ENCODE measurements around the gene GPATCH8. TPM values are rescaled to one million over a fixed set of nuclear protein-coding genes. Genes with fewer than 3 reads are reported as not detected.

The GPATCH8 gene
- total and polyA plus RNA-seq, 2 of the 8 experiments (the other 6 are each of a cell fraction or from before 2014, with no cell fraction given) = 20.5 to 58.1 TPM

- no peak overlapping the region for H2BK120ac ChIP-seq (replicated peaks; ENCODE audit: low read depth, low read length)
- peaks cover 0 to 2% of the 10 kb centered on the region in 2 experiments for H4K20me1 ChIP-seq (replicated peaks in 1 of 2; ENCODE audit: control insufficient read depth in 1 of 2, insufficient read depth in 2 of 2, low read length in 2 of 2)
- peaks cover 0 to 13% (median 7%) of the 10 kb centered on the region in 4 experiments; a peak in 4 of 8 replicates for H3K36me3 ChIP-seq (ENCODE audit: control insufficient read depth in 2 of 4, insufficient read depth in 4 of 4, low read length in 3 of 4)
- H3K23ac ChIP-seq (ENCODE audit: insufficient read length) = no peak overlapping the region
- H4K5ac ChIP-seq (ENCODE audit: insufficient read length, low read depth, low read length) = no peak overlapping the region
- no peak overlapping the region for H2BK20ac ChIP-seq (ENCODE audit: low read length)
- FAIRE-seq (no peak), DNase-seq (ENCODE audit: low read depth in 1 of 2, low spot score in 2 of 2) (no peak)
- no peak overlapping the region for H3K9ac ChIP-seq (replicated peaks in 1 of 4; ENCODE audit: extremely low read depth in 1 of 4, low read depth in 3 of 4, low read length in 3 of 4)
- no peak overlapping the region for H2BK12ac ChIP-seq (ENCODE audit: low read depth, low read length)
- no peak overlapping the region for H3K18ac ChIP-seq (ENCODE audit: extremely low read depth, low read length)
- no peak overlapping the region for H3K4me2 ChIP-seq (ENCODE audit: insufficient read depth in 1 of 2, low read depth in 2 of 2, low read length in 2 of 2)
- H3K23me2 ChIP-seq (ENCODE audit: low read depth, low read length) = no peaks in the 10 kb centered on the region
- no peak overlapping the region for H2BK5ac ChIP-seq (ENCODE audit: low read depth, low read length)
- no peak overlapping the region for H2AK5ac ChIP-seq (ENCODE audit: low read depth, low read length)
- no peak overlapping the region for H3K4ac ChIP-seq (replicated peaks; ENCODE audit: insufficient read length, low read depth, low read length)
- H3K4me3 ChIP-seq (ENCODE audit: extremely low read depth in 1 of 4, insufficient read depth in 2 of 4, low read depth in 3 of 4, low read length in 4 of 4) = no peak overlapping the region
- H3K9me3 ChIP-seq (ENCODE audit: insufficient read depth in 2 of 2, low read depth in 1 of 2, low read length in 1 of 2) = no peaks in the 10 kb centered on the region
- H3K79me2 ChIP-seq (ENCODE audit: control insufficient read depth in 1 of 2, insufficient read depth in 2 of 2, low read length in 2 of 2) = peaks cover 0 to 34% of the 10 kb centered on the region in 2 experiments; a peak in 2 of 4 replicates
- WGBS, 2 experiments (ENCODE audit: extremely low coverage in 1 of 2, insufficient coverage in 1 of 2, insufficient read length in 1 of 2, insufficient replicate concordance in 2 of 2, low coverage in 1 of 2, low lambda C conversion rate in 2 of 2, missing lambda C conversion rate in 1 of 2) = 85% methylated on average over 3 of the region's 3 CpGs; no CpG with 5 or more reads in 1 of the 2 experiments
- H4K91ac ChIP-seq (replicated peaks; ENCODE audit: insufficient read length, low read length) = no peak overlapping the region
- ChIA-PET POLR2A (ENCODE audit: partially characterized antibody) (no interaction called here), CTCF (ENCODE audit: partially characterized antibody) (interaction anchor here (1.7 kb wide), 1 partner anchor 198 kb away, joined by 4 read pairs; no protein-coding TSS in a partner anchor)
- no peak overlapping the region for H3K27ac ChIP-seq (ENCODE audit: low read depth, low read length)
- H3K79me1 ChIP-seq (ENCODE audit: low read depth, low read length) = peaks cover 3% of the 10 kb centered on the region; the same call in 1 of the 2 replicates
- peaks cover 0 to 3% (median 0%) of the 10 kb centered on the region in 4 experiments; a peak in 1 of 7 replicates for H3K4me1 ChIP-seq (replicated peaks in 1 of 4; ENCODE audit: control insufficient read depth in 3 of 4, insufficient read depth in 4 of 4, low read length in 3 of 4)
- H4K8ac ChIP-seq (ENCODE audit: extremely low read depth, insufficient read depth, low read length) = no peak overlapping the region
- no peak overlapping the region for H2BK15ac ChIP-seq (ENCODE audit: low read length)
- no peak overlapping the region for H3K14ac ChIP-seq (ENCODE audit: insufficient read length)
- no peak overlapping the region for H2AFZ ChIP-seq (ENCODE audit: low read length)
- no peak overlapping the region for H3K56ac ChIP-seq (replicated peaks; ENCODE audit: insufficient read length, low read depth, low read length)
- H3K27me3 ChIP-seq (replicated peaks in 1 of 4; ENCODE audit: control insufficient read depth in 3 of 4, extremely low read depth in 1 of 4, insufficient read depth in 3 of 4, low read length in 3 of 4) = no peaks in the 10 kb centered on the region
- TF ChIP-seq SP4 (IDR thresholded peaks at IDR 0.05; ENCODE audit: low read length) (no peak), PHF8 (conservative IDR thresholded peaks at IDR 0.05; ENCODE audit: low read depth, low read length) (no peak), YY1 (IDR thresholded peaks at IDR 0.05; ENCODE audit: low read depth, low read length) (no peak), RNF2 (IDR thresholded peaks at IDR 0.05; ENCODE audit: borderline replicate concordance, low read depth, low read length, missing control alignments, poor library complexity, severe bottlenecking) (no peak), TBP (IDR thresholded peaks at IDR 0.05; ENCODE audit: low read depth, low read length) (no peak), EP300 (IDR thresholded peaks at IDR 0.05; ENCODE audit: borderline replicate concordance in 1 of 2, low read depth in 2 of 2, low read length in 2 of 2) (no peak), MAFK (IDR thresholded peaks at IDR 0.05; ENCODE audit: low read depth, low read length) (no peak), NANOG (IDR thresholded peaks at IDR 0.05; ENCODE audit: insufficient read depth, low read depth, low read length, poor library complexity, severe bottlenecking) (no peak), TEAD4 (IDR thresholded peaks at IDR 0.05; ENCODE audit: low read depth, low read length) (no peak), HDAC2 (IDR thresholded peaks at IDR 0.05; ENCODE audit: borderline replicate concordance in 1 of 2, low read depth in 2 of 2, low read length in 2 of 2) (no peak), JUND (IDR thresholded peaks at IDR 0.05; ENCODE audit: low read length) (no peak), KDM5A (IDR thresholded peaks at IDR 0.05; ENCODE audit: low read length) (no peak), BRCA1 (IDR thresholded peaks at IDR 0.05; ENCODE audit: low read depth, low read length) (no peak)
Measured at GRCh38 chr17:44439168-44439567, 64.0 kb downstream of the GPATCH8 start.

Data from H1 (cell line).